Astrocyte of the spinal cord (primary cell): ENCODE measurements around the gene MAGI2.

Experiments
- DNase-seq: peaks from one replicate; pipeline ENCODE4 v3.0.0; 2011; ENCODE audit warnings: low read depth, low spot score
- H3K4me3 ChIP-seq: 2 replicates; pipeline ENCODE4 v1.5.1; 2011; ENCODE audit warnings: low read depth, mild to moderate bottlenecking, low read length, moderate library complexity
- CTCF ChIP-seq: IDR thresholded peaks from 2 replicates; pipeline ENCODE4 v1.5.1; 2012; ENCODE audit warnings: low read depth, mild to moderate bottlenecking, low read length, inconsistent platforms
- in situ Hi-C: cut with HindIII; loops from 2 replicates; pipeline ENCODE4 v1.10.0; 2017; ENCODE audit warnings: low sequenced_read_pairs

The MAGI2 gene

GRCh38 chr7:78568690-78569089, 884.8 kb downstream of the MAGI2 start:
- in situ Hi-C loops, result no loop called here
- no peak for DNase-seq
- H3K4me3 ChIP-seq, result no peak overlapping the region
- TF ChIP-seq CTCF, result no peak

- in situ Hi-C loops, result no loop called here
- no peak overlapping the region for H3K4me3 ChIP-seq
- DNase-seq, result no peak
- no peak for TF ChIP-seq CTCF
These were observed 885.6 kb downstream of the MAGI2 start for GRCh38 chr7:78567836-78568235.

GRCh38 chr7:78565784-78566183, 887.7 kb downstream of the MAGI2 start:
- in situ Hi-C loops, result no loop called here
- no peak overlapping the region for H3K4me3 ChIP-seq
- DNase-seq, result no peak
- TF ChIP-seq CTCF, result no peak

GRCh38 chr7:78563191-78563590, 890.3 kb downstream of the MAGI2 start:
- no peak for TF ChIP-seq CTCF
- DNase-seq, result no peak

GRCh38 chr7:78562191-78562590, 891.3 kb downstream of the MAGI2 start:
- no peak for DNase-seq
- no peak overlapping the region for H3K4me3 ChIP-seq
- no peak for TF ChIP-seq CTCF
- in situ Hi-C loops, result no loop called here

More at GRCh38 chr7:78563191-78563590, 890.3 kb downstream of the MAGI2 start:
- no peak overlapping the region for H3K4me3 ChIP-seq
- in situ Hi-C loops, result no loop called here

GRCh38 chr7:78558566-78558965, 894.9 kb downstream of the MAGI2 start:
- no peak overlapping the region for H3K4me3 ChIP-seq
- in situ Hi-C loops, result no loop called here
- no peak for TF ChIP-seq CTCF
- no peak for DNase-seq

GRCh38 chr7:78543976-78544375, 909.5 kb downstream of the MAGI2 start:
- DNase-seq, result no peak
- TF ChIP-seq CTCF, result no peak
- no peak overlapping the region for H3K4me3 ChIP-seq
- in situ Hi-C loops, result no loop called here
